K562 (cell line): ENCODE data around the gene EPHX1.

Experiments
- EZH2 ChIP-seq: IDR thresholded peaks from 2 replicates; pipeline ENCODE4 v1.6.1; 2012; ENCODE audit warnings: low read depth, mild to moderate bottlenecking, inconsistent platforms, low read length, borderline replicate concordance
- JUNB ChIP-seq: fragments of 450-650 bp; formaldehyde crosslinking; conservative IDR thresholded peaks from 2 replicates; pipeline ENCODE4 v1.4.0; 2020; ENCODE audit warnings: mild to moderate bottlenecking
- KDM5B ChIP-seq: fragments of 200-600 bp; sonication (generic); IDR thresholded peaks from 2 replicates; pipeline ENCODE4 v1.6.1; 2012; ENCODE audit warnings: low read depth, mild to moderate bottlenecking, moderate library complexity, low read length, control low read depth, inconsistent platforms; ENCODE audit not compliant: insufficient replicate concordance
- MECOM ChIP-seq: fragments of 250-450 bp; sonication (Bioruptor Pico); IDR thresholded peaks from 2 replicates; pipeline ENCODE4 v1.8.0; 2022; ENCODE audit warnings: inconsistent platforms
- ZNF184 ChIP-seq: sonication (generic); formaldehyde crosslinking; IDR thresholded peaks from 2 replicates; pipeline ENCODE4 v1.5.0; 2020; ENCODE audit warnings: missing genetic modification reagents
- TF ChIP-seq, protein P1 (sequence below), 2 experiments: fragments of 450-650 bp in 1 of 2; sonication (generic) in 1 of 2; formaldehyde crosslinking in 1 of 2; IDR thresholded peaks in 1 of 2; conservative IDR thresholded peaks in 1 of 2; 2 replicates each; pipeline versions ENCODE4 v1.6.1 to v1.8.1; 2016 to 2023; ENCODE audit warnings: mild to moderate bottlenecking in 2 of 2, moderate library complexity in 2 of 2, inconsistent platforms in 1 of 2, missing genetic modification reagents in 1 of 2

DNA sequence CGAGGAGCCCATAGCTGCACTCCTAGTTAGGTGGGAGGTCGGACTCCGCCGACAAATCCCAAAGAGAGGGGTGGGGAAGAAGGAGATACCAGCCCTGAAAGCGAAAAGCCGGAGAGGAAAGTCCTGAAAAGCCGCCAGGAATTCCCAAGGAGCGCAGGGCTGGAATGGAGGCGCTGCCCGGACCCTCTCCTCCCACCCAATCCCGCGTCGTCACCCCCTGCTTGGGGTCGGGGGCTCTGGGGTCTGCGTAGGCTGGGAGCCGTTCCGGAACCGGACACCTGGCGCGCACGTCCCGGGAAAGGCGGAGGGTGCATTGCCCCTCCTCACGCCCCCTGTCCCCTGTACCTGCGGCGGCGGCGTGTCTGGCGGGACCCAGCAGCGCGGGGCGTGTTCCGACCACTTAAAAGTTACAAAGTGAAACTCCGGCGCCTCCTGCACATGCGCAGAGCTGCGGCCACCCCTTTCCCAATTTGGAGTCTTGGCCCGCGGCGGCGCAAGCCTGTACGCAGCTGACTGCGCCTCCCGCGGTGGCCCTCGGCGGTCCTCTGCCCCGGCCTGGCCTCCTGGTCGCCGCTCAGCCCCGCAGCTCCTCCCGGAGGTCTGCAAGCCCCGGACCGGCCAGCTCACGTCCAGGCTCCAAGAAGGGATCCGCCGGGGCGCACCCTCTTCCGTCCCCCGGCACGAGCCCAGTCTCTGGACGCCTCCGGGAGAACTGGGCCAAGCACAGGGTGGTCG, 72.2 kb downstream of the EPHX1 start, which contains the start of gene TMEM63A:
- TF ChIP-seq JUNB: no peak
- TF ChIP-seq, protein P1, sequence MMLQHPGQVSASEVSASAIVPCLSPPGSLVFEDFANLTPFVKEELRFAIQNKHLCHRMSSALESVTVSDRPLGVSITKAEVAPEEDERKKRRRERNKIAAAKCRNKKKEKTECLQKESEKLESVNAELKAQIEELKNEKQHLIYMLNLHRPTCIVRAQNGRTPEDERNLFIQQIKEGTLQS (IDR thresholded peaks at IDR 0.05): no peak
- TF ChIP-seq, protein P1 (CRISPR knock-in tag; conservative IDR thresholded peaks at IDR 0.05): 0 out of 2 replicates have a peak, but pooled peaks have one; percentile 32
- no peak for TF ChIP-seq EZH2
- no peak for TF ChIP-seq ZNF184 (CRISPR knock-in tag)
- no peak for TF ChIP-seq MECOM (CRISPR knock-in tag)
- peak; percentile 44 for TF ChIP-seq KDM5B
